ENCODE measurements around the gene CASS4. TPM values are rescaled to one million over a fixed set of nuclear protein-coding genes. Genes with fewer than 3 reads are reported as not detected.

Gene CASS4
- total RNA-seq, 2 donors from 2014 or later: 0.52 TPM; not detected in 1

GRCh38 chr20:56378386-56378785 lies 33.7 kb upstream of the CASS4 start:
- DNase-seq (no peak), ATAC-seq (no peak)
- Histone ChIP-seq H3K4me1 (peaks cover 4% of the 10 kb centered on the region), H3K27me3 (no peaks in the 10 kb centered on the region), H3K9me3 (no peaks in the 10 kb centered on the region), H3K4me3 (no peak overlapping the region), H3K27ac (no peak overlapping the region), H3K36me3 (replicated peaks in 1 of 2; ENCODE audit: insufficient read depth in 1 of 2, low read depth in 2 of 2) (no peaks in the 10 kb centered on the region)
- TF ChIP-seq POLR2A (IDR thresholded peaks at IDR 0.05) (no peak), CTCF (IDR thresholded peaks at IDR 0.05) (no peak)
- intact Hi-C loops (cut with DNase I): no loop called here
- 91% methylated on average over 3 of the region's 3 CpGs for WGBS, 2 donors

- DNase-seq (no peak), ATAC-seq (no peak)
- Histone ChIP-seq H3K4me3 (no peak overlapping the region), H3K27me3 (no peaks in the 10 kb centered on the region), H3K36me3 (replicated peaks in 1 of 2; ENCODE audit: insufficient read depth in 1 of 2, low read depth in 2 of 2) (no peaks in the 10 kb centered on the region), H3K9me3 (no peaks in the 10 kb centered on the region), H3K27ac (no peak overlapping the region), H3K4me1 (peaks cover 4% of the 10 kb centered on the region)
- 14 to 35% methylated on average over 1 of the region's 1 CpG for WGBS, 2 donors
- intact Hi-C loops (cut with DNase I): no loop called here
- no peak for TF ChIP-seq POLR2A (IDR thresholded peaks at IDR 0.05)
- TF ChIP-seq CTCF (IDR thresholded peaks at IDR 0.05): no peak
These were observed 31.7 kb upstream of the CASS4 start for GRCh38 chr20:56380375-56380774.

GRCh38 chr20:56381501-56381900 lies 30.6 kb upstream of the CASS4 start:
- no peaks in the 10 kb centered on the region for H3K36me3 ChIP-seq (replicated peaks in 1 of 2; ENCODE audit: insufficient read depth in 1 of 2, low read depth in 2 of 2)
- peaks cover 4% of the 10 kb centered on the region for H3K4me1 ChIP-seq
- TF ChIP-seq POLR2A (IDR thresholded peaks at IDR 0.05) (no peak), CTCF (IDR thresholded peaks at IDR 0.05) (no peak)
- ATAC-seq: no peak
- DNase-seq: no peak
- H3K4me3 ChIP-seq: no peak overlapping the region
- no peak overlapping the region for H3K27ac ChIP-seq
- no peaks in the 10 kb centered on the region for H3K27me3 ChIP-seq
- WGBS, 2 donors: 79 to 91% methylated on average over 1 of the region's 1 CpG
- intact Hi-C loops (cut with DNase I): no loop called here
- H3K9me3 ChIP-seq: no peaks in the 10 kb centered on the region

- WGBS, 2 donors: 57 to 61% methylated on average over 4 of the region's 4 CpGs
- TF ChIP-seq POLR2A (IDR thresholded peaks at IDR 0.05) (no peak), CTCF (IDR thresholded peaks at IDR 0.05) (no peak)
- peaks cover 4% of the 10 kb centered on the region for H3K4me1 ChIP-seq
- ATAC-seq (no peak), DNase-seq (no peak)
- no peaks in the 10 kb centered on the region for H3K36me3 ChIP-seq (replicated peaks in 1 of 2; ENCODE audit: insufficient read depth in 1 of 2, low read depth in 2 of 2)
- intact Hi-C loops (cut with DNase I): no loop called here
- H3K27ac ChIP-seq: no peak overlapping the region
- no peaks in the 10 kb centered on the region for H3K9me3 ChIP-seq
- H3K4me3 ChIP-seq: no peak overlapping the region
- H3K27me3 ChIP-seq: no peaks in the 10 kb centered on the region
These were observed 29.4 kb upstream of the CASS4 start for GRCh38 chr20:56382696-56383095.

GRCh38 chr20:56383334-56383733 lies 28.7 kb upstream of the CASS4 start:
- no peak for DNase-seq
- Histone ChIP-seq H3K27me3 (no peaks in the 10 kb centered on the region), H3K4me3 (no peak overlapping the region), H3K9me3 (no peaks in the 10 kb centered on the region), H3K4me1 (peaks cover 4% of the 10 kb centered on the region), H3K27ac (no peak overlapping the region), H3K36me3 (replicated peaks in 1 of 2; ENCODE audit: insufficient read depth in 1 of 2, low read depth in 2 of 2) (no peaks in the 10 kb centered on the region)
- ATAC-seq: no peak
- WGBS, 2 donors: 88 to 92% methylated on average over 8 of the region's 8 CpGs
- TF ChIP-seq CTCF (IDR thresholded peaks at IDR 0.05) (no peak), POLR2A (IDR thresholded peaks at IDR 0.05) (no peak)
- intact Hi-C loops (cut with DNase I): no loop called here
